Endothelial cell of umbilical vein (primary cell): ENCODE data around the gene PROB1. TPM values are rescaled to one million over a fixed set of nuclear protein-coding genes. Genes with fewer than 3 reads are reported as not detected.

Experiments used
- BruUV-seq: library from RNA; stranded (reverse); fragments of 400-500 nt; replicated peaks from 2 replicates; lab custom pipeline; 2021; lab: Mats Ljungman, UMichigan
- CTCF ChIA-PET: fragments of 300-600, 350-600 bp; sonication (Branson Sonifier 250); formaldehyde crosslinking; loops from one replicate; lab custom pipeline; 2021; ENCODE audit warnings: antibody characterized with exemption, inconsistent platforms; lab: Charles Lee
- POLR2A ChIA-PET: fragments of 300-600, 350-600 bp; sonication (Branson Sonifier 250); formaldehyde crosslinking; loops from one replicate; lab custom pipeline; 2021; ENCODE audit warnings: antibody characterized with exemption, inconsistent platforms; lab: Charles Lee
- DNase-seq: peaks from one replicate; pipeline ENCODE4 v3.0.0-alpha.2; 2011; ENCODE audit warnings: low read depth, low spot score
- FAIRE-seq: peaks from 2 replicates; lab custom pipeline; 2011; peaks lifted over from hg19 to GRCh38; lab: Jason Lieb, UNC
- H2AFZ ChIP-seq: 2 replicates; pipeline ENCODE4 v1.6.0; 2012; ENCODE audit warnings: low read depth, low read length, control low read depth, inconsistent platforms
- H3K27ac ChIP-seq: 2 replicates; pipeline ENCODE4 v1.5.1; 2011; ENCODE audit warnings: low read depth, mild to moderate bottlenecking, control low read depth, low read length, moderate library complexity; ENCODE audit not compliant: insufficient read depth
- H3K27me3 ChIP-seq, 2 experiments: 2 replicates each; pipeline versions ENCODE4 v1.6.0 to v1.6.1; 2011; ENCODE audit warnings: low read length in 2 of 2, mixed read lengths in 1 of 2; ENCODE audit not compliant: control insufficient read depth in 2 of 2, insufficient read depth in 2 of 2
- H3K36me3 ChIP-seq, 2 experiments: 2 replicates in 1 of 2; 3 replicates in 1 of 2; pipeline ENCODE4 v1.5.1; 2011; ENCODE audit warnings: low read length in 2 of 2, mild to moderate bottlenecking in 1 of 2, moderate library complexity in 1 of 2; ENCODE audit not compliant: control insufficient read depth in 2 of 2, insufficient read depth in 2 of 2; ENCODE audit errors: extremely low read depth in 1 of 2
- H3K4me1 ChIP-seq: 3 replicates; pipeline ENCODE4 v1.5.1; 2011; ENCODE audit warnings: mild to moderate bottlenecking, low read length; ENCODE audit not compliant: control insufficient read depth, insufficient read depth; ENCODE audit errors: extremely low read depth
- H3K4me2 ChIP-seq: 2 replicates; pipeline ENCODE4 v1.6.1; 2011; ENCODE audit warnings: low read length, control low read depth, mixed read lengths; ENCODE audit not compliant: insufficient read depth
- H3K4me3 ChIP-seq, 3 experiments: fragments of 200-600 bp in 1 of 3; sonication (generic), shearing (Covaris generic) in 1 of 3; replicated peaks in 1 of 3; 2 replicates each; pipeline ENCODE4 v1.5.1; 2011 to 2016; ENCODE audit warnings: control low read depth in 3 of 3, low read length in 3 of 3, mild to moderate bottlenecking in 2 of 3, inconsistent platforms in 1 of 3, low read depth in 1 of 3, moderate library complexity in 1 of 3; ENCODE audit not compliant: insufficient read depth in 1 of 3
- H3K79me2 ChIP-seq: 2 replicates; pipeline ENCODE4 v1.6.0; 2012; ENCODE audit warnings: low read length, inconsistent platforms; ENCODE audit not compliant: control insufficient read depth, insufficient read depth
- H3K9ac ChIP-seq: replicated peaks from 2 replicates; pipeline ENCODE3; 2011; ENCODE audit warnings: low read length, control low read depth; ENCODE audit not compliant: insufficient read depth; ENCODE audit errors: extremely low read depth
- H3K9me1 ChIP-seq: replicated peaks from 3 replicates; pipeline ENCODE4 v1.6.0; 2011; ENCODE audit warnings: mild to moderate bottlenecking, low read length; ENCODE audit not compliant: control insufficient read depth, insufficient read depth; ENCODE audit errors: extremely low read depth
- H3K9me3 ChIP-seq: replicated peaks from 2 replicates; pipeline ENCODE4 v1.5.1; 2012; ENCODE audit warnings: low read length, inconsistent platforms; ENCODE audit not compliant: control insufficient read depth, insufficient read depth
- H4K20me1 ChIP-seq: replicated peaks from 2 replicates; pipeline ENCODE3; 2011; ENCODE audit warnings: mild to moderate bottlenecking, low read length; ENCODE audit not compliant: control insufficient read depth, insufficient read depth; ENCODE audit errors: extremely low read depth
- CTCF ChIP-seq, 2 donors: IDR thresholded peaks; 1 replicate in 1 of 2; 2 replicates in 1 of 2; pipeline ENCODE4 v1.5.1; 2011; ENCODE audit warnings: low read length in 2 of 2, mild to moderate bottlenecking in 2 of 2, moderate library complexity in 2 of 2, control low read depth in 1 of 2, inconsistent platforms in 1 of 2, low read depth in 1 of 2; ENCODE audit not compliant: insufficient read depth in 1 of 2; ENCODE audit errors: extremely low read depth in 1 of 2
- EZH2 ChIP-seq: IDR thresholded peaks from 2 replicates; pipeline ENCODE4 v1.6.1; 2012; ENCODE audit warnings: borderline replicate concordance, low read depth, mild to moderate bottlenecking, moderate library complexity, low read length, inconsistent platforms; ENCODE audit not compliant: severe bottlenecking
- GATA2 ChIP-seq: IDR thresholded peaks from 2 replicates; pipeline ENCODE4 v1.7.0; 2011; ENCODE audit warnings: low read depth, mild to moderate bottlenecking, moderate library complexity, mixed read lengths, low read length; ENCODE audit not compliant: insufficient read length, insufficient read depth
- JUN ChIP-seq: IDR thresholded peaks from 2 replicates; pipeline ENCODE4 v1.6.1; 2011; ENCODE audit warnings: borderline replicate concordance, low read depth; ENCODE audit not compliant: insufficient read length, insufficient read depth
- POLR2A ChIP-seq: IDR thresholded peaks from 2 replicates; pipeline ENCODE4 v1.6.1; 2012; ENCODE audit warnings: low read depth, mild to moderate bottlenecking, control low read depth, low read length
- POLR2AphosphoS5 ChIP-seq: IDR thresholded peaks from 2 replicates; pipeline ENCODE4 v1.6.1; 2012; ENCODE audit warnings: low read depth, mild to moderate bottlenecking, control low read depth, low read length, moderate library complexity; ENCODE audit not compliant: insufficient read depth
- dilution Hi-C: fragments of 300-500 bp; cut with MboI; formaldehyde crosslinking; loops from one replicate; pipeline ENCODE4 v1.15.0; 2019; ENCODE audit warnings: low sequenced_read_pairs; ENCODE audit not compliant: extremely low pct_ligation_motif_present
- intact Hi-C: fragments of 100-400 bp; cut with micrococcal nuclease; formaldehyde crosslinking; loops from one replicate; pipeline ENCODE4 v1.10.0; 2022
- polyA plus RNA-seq, 4 experiments: library from polyadenylated mRNA; depleted of rRNA in 3 of 4; stranded (reverse) in 3 of 4; unstranded in 1 of 4; fragments of >200 nt; gene quantifications; 2 replicates each; pipeline versions ENCODE4 v1.2.1 to v1.2.3, GENCODE V29; 2011 to 2012; ENCODE audit warnings: missing spikeins in 1 of 4
- total RNA-seq: library from RNA; stranded (reverse); gene quantifications from 2 replicates; pipeline ENCODE4 v1.2.3, GENCODE V29; 2021

PROB1 gene
- total and polyA plus RNA-seq, 2 donors (not counting 3 experiments of a cell fraction or from before 2014, with no cell fraction given), result 0.47 to 1.9 TPM

- TF ChIP-seq GATA2 (no peak), JUN (no peak), POLR2AphosphoS5 (no peak), EZH2 (no peak), POLR2A (no peak)
- dilution Hi-C loops, result no loop called here
- Histone ChIP-seq H3K4me3 (no peak overlapping the region), H3K79me2 (no peaks in the 10 kb centered on the region), H4K20me1 (no peaks in the 10 kb centered on the region), H2AFZ (no peak overlapping the region), H3K36me3 (no peaks in the 10 kb centered on the region), H3K4me1 (no peaks in the 10 kb centered on the region), H3K9me1 (no peaks in the 10 kb centered on the region), H3K27ac (no peak overlapping the region), H3K9me3 (no peaks in the 10 kb centered on the region), H3K9ac (no peak overlapping the region), H3K27me3 (no peaks in the 10 kb centered on the region), H3K4me2 (no peak overlapping the region)
- intact Hi-C loops, result no loop called here
- no TSS peak for BruUV-seq
- DNase-seq, result no peak
- CTCF ChIA-PET, result no interaction called here
- POLR2A ChIA-PET, result no interaction called here
- no peak for FAIRE-seq
Observed at GRCh38 chr5:139382807-139383206, 12.1 kb downstream of the PROB1 start.

- no TSS peak for BruUV-seq
- no peak overlapping the region for H2AFZ ChIP-seq
- no peaks in the 10 kb centered on the region for H3K36me3 ChIP-seq
- POLR2A ChIA-PET, result no interaction called here
- H3K27me3 ChIP-seq, result no peaks in the 10 kb centered on the region
- H3K27ac ChIP-seq, result no peak overlapping the region
- intact Hi-C loops, result no loop called here
- no peaks in the 10 kb centered on the region for H4K20me1 ChIP-seq
- no peak overlapping the region for H3K4me2 ChIP-seq
- DNase-seq, result no peak
- no peaks in the 10 kb centered on the region for H3K9me1 ChIP-seq
- no peak overlapping the region for H3K9ac ChIP-seq
- no peaks in the 10 kb centered on the region for H3K9me3 ChIP-seq
- H3K79me2 ChIP-seq, result no peaks in the 10 kb centered on the region
- CTCF ChIA-PET, result no interaction called here
- no peak for FAIRE-seq
- no peaks in the 10 kb centered on the region for H3K4me1 ChIP-seq
- H3K4me3 ChIP-seq, result no peak overlapping the region
- no peak for TF ChIP-seq GATA2
- no peak for TF ChIP-seq POLR2A
- no peak for TF ChIP-seq EZH2
- TF ChIP-seq CTCF (IDR thresholded peaks at IDR 0.05; ENCODE audit: extremely low read depth in 1 of 2, insufficient read depth in 1 of 2, low read depth in 1 of 2, low read length in 2 of 2), result no peak
- TF ChIP-seq POLR2AphosphoS5, result no peak
- dilution Hi-C loops, result no loop called here
Observed at GRCh38 chr5:139381837-139382761, 12.8 kb downstream of the PROB1 start.
